Tibial nerve (tissue), 3 donors: ENCODE measurements around the gene GAGE12E.
"Not testable (repeated sequence)": the region's sequence is repeated elsewhere in the genome, so short reads cannot be mapped to it uniquely, and the experiment has no call there.

Source experiments
- CTCF ChIP-seq, 5 experiments: fragments of 200-600 bp in 3 of 5; fragments of 450-650 bp in 2 of 5; sonication (generic) in 3 of 5; IDR thresholded peaks; one replicate each; pipeline ENCODE4 v1.5.1; 2016 to 2019; ENCODE audit warnings: antibody characterized with exemption in 5 of 5, mild to moderate bottlenecking in 3 of 5, moderate library complexity in 2 of 5
- POLR2A ChIP-seq, 2 donors: fragments of 450-650 bp; IDR thresholded peaks; one replicate each; pipeline ENCODE4 v1.6.1; 2017; ENCODE audit warnings: antibody characterized with exemption in 2 of 2, mild to moderate bottlenecking in 2 of 2, moderate library complexity in 2 of 2

DNA sequence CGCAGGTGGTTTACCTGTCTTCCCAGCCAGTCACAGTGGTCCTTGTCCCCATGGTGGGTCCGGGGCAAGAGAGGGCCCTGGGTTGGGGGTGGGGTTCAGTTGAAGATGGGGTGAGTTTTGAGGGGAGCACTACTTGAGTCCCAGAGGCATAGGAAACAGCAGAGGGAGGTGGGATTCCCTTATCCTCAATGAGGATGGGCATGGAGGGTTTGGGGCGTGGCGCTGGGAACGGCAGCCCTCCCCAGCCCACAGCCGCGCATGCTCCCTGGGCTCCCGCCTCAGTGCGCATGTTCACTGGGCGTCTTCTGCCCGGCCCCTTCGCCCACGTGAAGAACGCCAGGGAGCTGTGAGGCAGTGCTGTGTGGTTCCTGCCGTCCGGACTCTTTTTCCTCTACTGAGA, at the start of gene GAGE12E:
- TF ChIP-seq CTCF, POLR2A (IDR thresholded peaks at IDR 0.05): not testable (repeated sequence)
